Activated CD4-positive, alpha-beta T cell treated with anti-CD3 and anti-CD28 coated beads, Interleukin-2, amount 10 ng/mL, durations not matched to agents 7 days and 5 days (primary cell): ENCODE results near the gene WDR55. TPM values are rescaled to one million over a fixed set of nuclear protein-coding genes. Genes with fewer than 3 reads are reported as not detected.
"Not testable (repeated sequence)": the region's sequence is repeated elsewhere in the genome, so short reads cannot be mapped to it uniquely, and the experiment has no call there.

ENCODE experiments used
- CTCF ChIA-PET: fragments of 350-600 bp; sonication (Branson Sonifier 250); formaldehyde crosslinking; loops from one replicate; lab custom pipeline; 2021; ENCODE audit warnings: antibody characterized with exemption; lab: Charles Lee
- POLR2A ChIA-PET: fragments of 350-600 bp; sonication (Branson Sonifier 250); formaldehyde crosslinking; loops from one replicate; lab custom pipeline; 2021; ENCODE audit warnings: antibody characterized with exemption; lab: Charles Lee
- DNase-seq: peaks from one replicate; pipeline ENCODE4 v3.0.0-alpha.2; 2020
- H3K27ac Mint-ChIP-seq: one replicate; pipeline ENCODE4 v1.8.0; 2021; ENCODE audit warnings: mild to moderate bottlenecking, moderate library complexity, mixed read lengths
- H3K27me3 Mint-ChIP-seq: one replicate; pipeline ENCODE4 v1.8.0; 2021; ENCODE audit warnings: mixed read lengths
- H3K36me3 Mint-ChIP-seq: one replicate; pipeline ENCODE4 v1.8.0; 2021; ENCODE audit warnings: low read depth, mixed read lengths
- H3K4me1 Mint-ChIP-seq: one replicate; pipeline ENCODE4 v1.8.0; 2021; ENCODE audit warnings: mixed read lengths
- H3K4me3 Mint-ChIP-seq: one replicate; pipeline ENCODE4 v1.8.0; 2021; ENCODE audit warnings: mild to moderate bottlenecking, moderate library complexity, mixed read lengths
- H3K9me3 Mint-ChIP-seq: one replicate; pipeline ENCODE4 v1.8.0; 2021; ENCODE audit warnings: mixed read lengths
- total RNA-seq, 2 experiments: library from RNA; stranded (reverse); gene quantifications; one replicate each; pipeline ENCODE4 v1.2.3, GENCODE V29; 2021

The WDR55 gene
- total RNA-seq, 2 experiments from 2014 or later = 33.7 to 37.1 TPM

DNA sequence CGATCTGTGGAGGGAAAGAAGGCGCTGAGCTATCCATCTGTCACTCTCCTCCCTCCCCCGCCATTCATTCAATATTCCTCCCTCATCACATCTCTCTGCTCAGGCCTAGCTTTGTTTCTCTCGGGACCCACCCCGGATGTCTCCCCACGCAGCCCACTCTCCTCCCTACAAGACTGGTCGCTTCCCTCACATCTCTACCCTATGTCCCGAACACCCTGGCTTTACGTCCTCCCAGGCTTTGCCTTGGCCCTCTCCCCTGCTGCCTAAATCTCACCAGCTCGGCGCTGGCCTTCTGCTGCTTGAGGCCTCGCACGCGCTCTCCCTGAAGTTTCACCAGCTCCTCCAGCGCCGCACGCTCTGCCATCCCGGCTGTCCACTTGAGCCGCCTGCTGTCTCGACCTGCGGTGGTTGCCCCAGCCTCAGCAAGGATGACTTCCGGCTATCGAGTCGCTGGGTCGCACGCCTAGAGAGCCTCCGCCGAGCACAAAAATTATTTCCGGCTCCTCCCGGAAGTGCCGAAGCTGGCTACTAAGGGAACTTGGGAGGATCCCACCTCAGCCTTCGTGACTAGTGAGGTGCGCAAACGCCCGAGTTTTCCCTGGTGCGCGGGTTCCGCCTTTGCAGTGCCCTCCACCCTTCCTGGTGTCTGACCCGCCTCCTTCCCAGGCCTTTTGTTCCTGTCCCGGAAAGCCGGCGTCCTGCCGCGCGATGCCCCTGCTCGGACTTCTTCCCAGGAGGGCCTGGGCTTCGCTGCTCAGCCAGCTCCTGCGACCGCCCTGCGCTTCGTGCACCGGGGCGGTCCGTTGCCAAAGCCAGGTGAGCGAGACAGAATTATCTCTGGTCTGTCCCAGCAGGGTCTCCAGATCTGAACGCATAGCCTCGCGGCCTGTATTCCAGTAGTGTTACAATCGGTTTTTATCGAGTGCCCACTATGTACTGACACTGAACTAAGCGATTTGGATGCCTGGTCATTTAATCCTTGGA lies 26.5 kb downstream of the WDR55 start, which contains the start of the genes HARS1 and HARS2:
Gene HARS1, minus strand, starts transcription at position 430 of the 984 bp plus-strand sequence. Its CDS starts 66 bp downstream, at position 364.
Gene HARS2, plus strand, starts transcription at position 515 of the 984 bp plus-strand sequence. Its CDS starts 194 bp downstream, at position 709.
- Mint-ChIP-seq H3K4me1 (peaks cover 44% of the 10 kb centered on the region), H3K27ac (peak within 1 kb of the TSS; percentile 97), H3K36me3 (peaks cover 56% of the 10 kb centered on the region), H3K27me3 (no peaks in the 10 kb centered on the region), H3K4me3 (peak within 1 kb of the TSS; percentile 99), H3K9me3 (no peaks in the 10 kb centered on the region)
- peak; percentile 87 for DNase-seq
- ChIA-PET POLR2A (interaction anchor here (0.5 to 1.1 kb wide), 4 partner anchors 9 to 44 kb away, joined by 3 read pairs; partner anchors contain the start of genes IK and NDUFA2), CTCF (interaction anchor here (0.7 to 3.3 kb wide), 10 partner anchors 9 to 162 kb away, joined by 3 to 14 read pairs (median 3); partner anchors contain the start of genes IK, NDUFA2 and ZMAT2)

DNA sequence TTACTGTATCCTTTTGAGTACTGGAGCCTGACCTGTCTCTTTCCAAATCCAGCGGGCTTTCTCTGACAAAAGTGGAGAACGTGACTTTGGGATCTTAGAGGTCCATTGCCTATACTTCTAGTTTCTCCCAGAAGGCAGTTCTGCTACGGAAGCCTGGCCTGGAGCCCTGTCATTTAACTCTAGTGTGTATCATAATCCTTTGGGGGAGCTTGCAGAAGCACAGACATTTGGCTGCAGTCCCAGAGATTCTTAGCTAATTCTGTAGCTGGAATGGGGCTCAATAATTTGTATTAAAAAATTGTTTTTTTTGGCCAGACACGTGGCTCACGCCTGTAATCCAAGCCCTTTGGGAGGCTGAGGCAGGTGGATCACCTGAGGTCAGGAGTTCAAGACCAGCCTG lies 29.6 kb downstream of the WDR55 start:
- no peak overlapping the region for H3K4me3 Mint-ChIP-seq
- no peak for DNase-seq
- H3K36me3 Mint-ChIP-seq = peaks cover 68% of the 10 kb centered on the region
- ChIA-PET CTCF (interaction anchor here (0.9 to 1.2 kb wide), 2 partner anchors 17 to 348 kb away, joined by 3 to 4 read pairs; partner anchors contain the start of gene HBEGF), POLR2A (no interaction called here)
- H3K27ac Mint-ChIP-seq = no peak overlapping the region
- peaks cover 41% of the 10 kb centered on the region for H3K4me1 Mint-ChIP-seq
- no peaks in the 10 kb centered on the region for H3K27me3 Mint-ChIP-seq
- no peaks in the 10 kb centered on the region for H3K9me3 Mint-ChIP-seq

DNA sequence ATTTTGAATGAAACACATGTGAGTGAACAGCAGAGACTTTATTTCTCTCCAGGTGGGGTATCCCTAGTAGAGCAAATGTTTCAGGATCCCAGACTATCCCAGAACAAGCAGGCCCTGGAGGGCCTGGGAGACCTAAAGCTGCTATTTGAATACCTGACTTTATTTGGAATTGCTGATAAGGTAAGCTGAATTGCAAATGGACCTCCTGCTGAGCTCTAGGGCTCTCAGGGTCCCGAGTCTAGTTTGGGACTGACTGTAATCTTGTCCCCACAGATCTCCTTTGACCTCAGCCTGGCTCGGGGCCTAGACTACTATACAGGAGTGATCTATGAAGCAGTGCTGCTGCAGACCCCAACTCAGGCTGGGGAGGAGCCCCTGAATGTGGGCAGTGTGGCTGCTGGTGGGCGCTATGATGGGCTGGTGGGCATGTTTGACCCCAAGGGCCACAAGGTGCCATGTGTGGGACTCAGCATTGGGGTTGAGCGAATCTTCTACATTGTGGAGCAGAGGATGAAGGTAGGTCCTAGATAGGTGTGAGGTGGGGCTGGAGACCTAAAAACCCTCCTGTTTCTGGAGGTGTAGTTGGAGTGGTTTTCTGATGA lies 32.3 kb downstream of the WDR55 start:
- POLR2A ChIA-PET = no interaction called here
- CTCF ChIA-PET = interaction anchor here (1.5 to 1.7 kb wide), 2 partner anchors 10 to 351 kb away, joined by 4 read pairs; no protein-coding TSS in a partner anchor
- Mint-ChIP-seq H3K4me3 (no peak overlapping the region), H3K27ac (peak overlapping the region; percentile 19), H3K27me3 (no peaks in the 10 kb centered on the region), H3K9me3 (no peaks in the 10 kb centered on the region), H3K36me3 (peaks cover 69% of the 10 kb centered on the region), H3K4me1 (peaks cover 41% of the 10 kb centered on the region)
- no peak for DNase-seq

DNA sequence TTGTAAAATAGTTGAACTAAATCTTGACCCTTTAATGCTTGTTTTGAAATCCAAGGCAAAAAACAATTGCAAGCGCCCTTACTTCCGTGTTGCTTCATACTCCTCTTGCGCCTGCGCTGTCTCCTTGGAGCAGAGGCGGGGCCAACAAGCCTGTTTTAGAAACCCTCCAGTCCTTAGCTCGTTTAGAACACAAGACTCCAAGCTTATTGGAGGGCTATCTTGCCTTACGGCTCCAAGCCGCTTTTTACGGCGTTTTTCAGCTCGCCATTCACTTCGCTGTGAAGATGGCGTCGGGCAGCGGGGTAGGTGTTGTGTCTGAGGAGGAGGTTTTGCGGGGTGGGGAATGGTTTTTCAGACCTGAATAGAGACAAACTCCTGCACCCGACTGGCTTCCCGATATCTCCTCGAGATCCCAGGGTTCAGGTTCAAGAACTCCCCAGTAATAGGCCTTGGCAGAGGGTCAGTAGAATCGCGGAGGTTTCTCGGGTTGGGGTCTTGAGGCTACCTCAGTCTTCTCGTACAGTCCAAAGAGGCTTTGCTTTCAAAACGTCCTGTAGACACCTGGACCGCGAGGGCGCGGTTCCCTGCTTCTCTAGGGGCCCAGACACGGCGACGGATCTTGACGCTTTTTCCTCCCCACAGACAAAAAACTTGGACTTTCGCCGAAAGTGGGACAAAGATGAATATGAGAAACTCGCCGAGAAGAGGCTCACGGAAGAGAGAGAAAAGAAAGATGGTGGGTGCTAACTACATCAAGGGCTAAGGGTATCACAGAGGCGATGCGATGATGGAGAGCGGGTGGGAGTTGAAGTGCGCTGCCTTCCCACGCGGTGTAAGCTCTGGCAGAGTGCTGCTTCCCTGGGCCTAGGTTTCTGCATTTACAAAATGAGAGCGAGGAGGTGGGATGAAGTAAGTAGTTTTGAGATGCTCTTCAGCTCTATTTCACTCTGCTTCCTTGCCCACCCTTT lies 35.8 kb downstream of the WDR55 start, which contains the start of gene ZMAT2:
Gene ZMAT2, plus strand, starts transcription at position 271 of the 968 bp plus-strand sequence. Its CDS starts 14 bp downstream, at position 285.
- H3K9me3 Mint-ChIP-seq = no peaks in the 10 kb centered on the region
- H3K27ac Mint-ChIP-seq = peak within 1 kb of the TSS; percentile 94
- H3K27me3 Mint-ChIP-seq = no peaks in the 10 kb centered on the region
- ChIA-PET CTCF (interaction anchor here (0.5 to 1.3 kb wide), 5 partner anchors 10 to 1052 kb away, joined by 3 to 6 read pairs (median 3); partner anchors contain the start of genes CXXC5 and HARS1), POLR2A (interaction anchor here (0.6 kb wide), 1 partner anchor 7 kb away, joined by 4 read pairs; no protein-coding TSS in a partner anchor)
- DNase-seq = peak; percentile 97
- H3K4me3 Mint-ChIP-seq = peak within 1 kb of the TSS; percentile 97
- peaks cover 28% of the 10 kb centered on the region for H3K4me1 Mint-ChIP-seq
- peaks cover 75% of the 10 kb centered on the region for H3K36me3 Mint-ChIP-seq

DNA sequence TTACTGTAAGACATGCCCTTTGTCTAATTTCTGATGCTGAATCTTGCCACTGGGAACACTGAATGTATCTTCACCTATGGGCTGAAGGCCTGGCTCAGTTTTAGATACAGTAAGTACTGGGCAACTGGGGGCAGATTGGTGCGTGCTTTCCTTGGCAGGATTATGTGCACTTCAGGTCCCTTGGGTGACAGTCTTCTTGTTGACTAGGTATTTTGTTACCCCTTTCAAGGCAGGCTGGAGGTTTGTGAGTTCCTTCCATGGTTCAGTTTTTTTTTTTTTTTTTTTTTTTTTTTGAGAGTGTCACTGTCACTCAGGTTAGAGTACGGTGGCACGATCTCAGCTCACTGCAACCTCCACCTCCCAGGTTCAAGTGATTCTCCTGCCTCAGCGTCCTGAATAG lies 43.1 kb downstream of the WDR55 start:
- no peaks in the 10 kb centered on the region for H3K27me3 Mint-ChIP-seq
- ChIA-PET POLR2A (interaction anchor here (0.6 kb wide), 1 partner anchor 305 kb away, joined by 3 read pairs; no protein-coding TSS in a partner anchor), CTCF (interaction anchor here (1.4 to 1.7 kb wide), 3 partner anchors 11 to 13 kb away, joined by 3 to 4 read pairs (median 3); no protein-coding TSS in a partner anchor)
- H3K9me3 Mint-ChIP-seq = no peaks in the 10 kb centered on the region
- no peak overlapping the region for H3K4me3 Mint-ChIP-seq
- DNase-seq = no peak
- peaks cover 28% of the 10 kb centered on the region for H3K36me3 Mint-ChIP-seq
- H3K27ac Mint-ChIP-seq = no peak overlapping the region
- peaks cover 21% of the 10 kb centered on the region for H3K4me1 Mint-ChIP-seq

DNA sequence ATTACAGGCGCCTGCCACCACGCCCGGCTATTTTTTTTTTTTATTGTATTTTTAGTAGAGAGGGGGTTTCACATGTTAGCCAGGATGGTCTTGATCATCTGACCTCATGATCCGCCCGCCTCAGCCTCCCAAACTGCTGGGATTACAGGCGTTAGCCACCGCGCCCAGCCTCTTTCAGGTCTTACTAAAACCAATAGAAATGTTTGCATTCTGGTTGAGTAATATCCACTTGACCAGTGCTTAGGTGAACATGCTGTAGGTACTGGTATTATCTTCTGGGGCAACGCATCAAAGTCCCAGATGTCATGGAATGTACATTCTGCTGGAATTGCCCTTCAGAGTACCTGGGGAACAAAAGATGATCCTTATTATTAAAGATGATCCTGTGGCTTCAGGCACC lies 44.1 kb downstream of the WDR55 start:
- H3K27ac Mint-ChIP-seq, H3K4me3 Mint-ChIP-seq: not testable (repeated sequence)
- CTCF ChIA-PET = interaction anchor here (0.7 to 1.5 kb wide), 3 partner anchors 10 to 14 kb away, joined by 3 read pairs; no protein-coding TSS in a partner anchor

DNA sequence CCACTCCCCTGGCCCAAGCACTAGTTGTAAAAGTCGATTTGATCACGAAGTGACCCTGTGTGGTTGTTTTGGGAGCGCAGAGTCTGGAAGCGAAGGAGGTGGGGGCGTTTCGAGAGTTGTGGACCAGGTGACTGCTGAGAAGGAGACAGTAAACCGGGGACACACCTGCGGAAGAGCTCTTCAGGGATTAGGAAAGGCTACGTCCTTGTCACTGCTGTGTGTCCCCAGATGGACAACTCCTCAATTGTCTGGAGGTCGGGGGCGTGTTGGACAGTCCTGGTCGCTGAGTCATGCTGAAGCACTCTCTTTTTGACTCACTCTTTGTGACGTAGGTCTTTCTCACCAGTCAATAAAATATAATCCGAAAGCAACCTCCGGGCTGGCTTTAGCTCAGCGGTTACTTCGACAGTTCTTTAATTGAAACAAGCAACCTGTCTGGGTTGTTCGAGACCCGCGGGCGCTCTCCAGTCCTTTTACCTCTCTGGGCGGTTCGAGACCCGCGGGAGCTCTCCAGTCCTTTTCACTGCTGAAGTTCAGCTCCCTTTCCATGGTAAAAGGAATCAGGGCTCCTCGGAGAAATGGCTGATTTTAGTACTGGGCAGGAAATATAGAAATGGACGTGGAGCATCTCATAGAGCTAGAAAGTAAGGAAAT lies 46.3 kb downstream of the WDR55 start:
- CTCF ChIA-PET = interaction anchor here (0.7 to 1.9 kb wide), 11 partner anchors 9 to 466 kb away, joined by 3 to 6 read pairs (median 3); partner anchors contain the start of genes HARS1, HARS2, IK and NDUFA2
- H3K9me3 Mint-ChIP-seq = no peaks in the 10 kb centered on the region
- H3K4me3 Mint-ChIP-seq = peak overlapping the region; percentile 92

More for the DNA sequence above, 44.1 kb downstream of the WDR55 start:
- H3K27me3 Mint-ChIP-seq, POLR2A ChIA-PET, H3K9me3 Mint-ChIP-seq, DNase-seq: not testable (repeated sequence)
- H3K4me1 Mint-ChIP-seq = peaks cover 26% of the 10 kb centered on the region
- H3K36me3 Mint-ChIP-seq = peaks cover 20% of the 10 kb centered on the region

DNA sequence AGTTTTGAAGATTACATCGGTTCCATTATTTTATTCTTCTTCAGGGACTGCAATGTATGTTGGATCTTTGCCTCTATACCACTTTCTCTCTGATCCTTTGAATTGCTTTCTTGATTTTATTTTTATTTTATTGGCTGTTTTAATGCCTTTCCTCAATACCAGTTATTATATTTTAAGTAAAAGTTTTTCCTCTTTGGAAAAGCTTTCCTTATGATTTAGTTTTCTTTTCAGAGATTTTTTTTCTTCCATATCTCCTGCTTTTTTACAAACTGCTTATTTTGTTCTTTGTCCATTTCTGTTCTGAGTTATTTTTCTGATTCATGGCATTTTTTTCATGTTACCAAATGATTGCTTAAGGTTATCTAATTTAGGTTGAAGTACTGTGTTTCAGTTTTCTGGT lies 47.1 kb downstream of the WDR55 start:
- POLR2A ChIA-PET = interaction anchor here (0.7 to 0.9 kb wide), 2 partner anchors 21 to 26 kb away, joined by 3 read pairs; partner anchors contain the start of genes HARS1 and HARS2
- Mint-ChIP-seq H3K27me3 (peaks cover 3% of the 10 kb centered on the region), H3K4me3 (peak overlapping the region; percentile 92), H3K27ac (no peak overlapping the region), H3K36me3 (no peaks in the 10 kb centered on the region), H3K9me3 (no peaks in the 10 kb centered on the region), H3K4me1 (peaks cover 26% of the 10 kb centered on the region)
- no peak for DNase-seq
- CTCF ChIA-PET = interaction anchor here (0.7 to 1.2 kb wide), 6 partner anchors 10 to 467 kb away, joined by 3 to 4 read pairs (median 3); partner anchors contain the start of genes IK, NDUFA2 and ZMAT2

More for the DNA sequence above, 46.3 kb downstream of the WDR55 start:
- POLR2A ChIA-PET = interaction anchor here (0.7 to 0.9 kb wide), 2 partner anchors 20 to 25 kb away, joined by 3 read pairs; partner anchors contain the start of genes HARS1 and HARS2
- Mint-ChIP-seq H3K36me3 (peaks cover 5% of the 10 kb centered on the region), H3K27ac (peak overlapping the region; percentile 97), H3K4me1 (peaks cover 26% of the 10 kb centered on the region), H3K27me3 (peaks cover 3% of the 10 kb centered on the region)
- peak; percentile 88 for DNase-seq

DNA sequence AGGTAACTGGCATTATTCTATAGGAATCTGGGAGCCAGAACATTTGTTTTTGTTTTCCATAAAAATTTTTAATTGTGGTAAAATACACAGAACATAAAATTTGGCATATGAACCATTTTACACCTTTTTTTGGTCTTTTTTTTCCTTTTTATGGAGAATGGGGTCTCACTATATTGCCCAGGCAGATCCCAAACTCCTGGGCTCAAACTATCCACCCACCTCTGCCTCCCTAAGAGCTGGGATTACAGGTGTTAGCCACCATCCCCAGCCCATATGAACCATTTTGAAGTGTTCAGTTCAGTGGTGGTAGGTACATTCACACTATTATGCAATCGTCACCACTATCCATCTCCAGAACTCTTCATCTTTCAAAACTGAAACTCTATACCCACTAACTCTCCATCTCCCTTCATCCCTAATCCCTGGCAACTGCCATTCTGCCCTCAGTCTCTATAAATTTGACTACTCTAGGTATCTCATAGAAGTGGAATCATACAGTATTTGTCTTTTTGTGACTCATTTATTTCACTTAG lies 48.9 kb downstream of the WDR55 start:
- Mint-ChIP-seq H3K27me3 (peaks cover 3% of the 10 kb centered on the region), H3K9me3 (no peaks in the 10 kb centered on the region), H3K36me3 (no peaks in the 10 kb centered on the region), H3K4me1 (peaks cover 26% of the 10 kb centered on the region), H3K27ac (no peak overlapping the region), H3K4me3 (no peak overlapping the region)
- ChIA-PET CTCF (no interaction called here), POLR2A (no interaction called here)
- DNase-seq = no peak

DNA sequence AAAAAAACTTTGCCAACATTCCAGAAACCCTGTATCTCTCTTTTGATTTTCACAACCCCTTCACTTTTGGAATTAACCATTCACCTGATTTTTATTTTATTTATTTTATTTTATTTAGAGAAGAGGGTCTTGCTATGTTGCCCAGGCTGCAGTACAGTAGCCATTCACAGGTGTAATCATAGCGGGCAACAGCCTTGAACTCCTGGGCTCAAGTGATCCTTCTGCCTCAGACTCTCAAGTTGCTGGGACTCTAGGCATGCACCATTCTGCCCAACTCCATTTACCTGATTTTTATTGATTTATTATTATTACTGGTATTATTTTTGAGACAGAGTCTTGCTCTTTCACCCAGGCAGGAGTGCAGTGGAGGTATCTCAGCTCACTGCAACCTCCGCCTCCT lies 51.5 kb downstream of the WDR55 start:
- H3K27me3 Mint-ChIP-seq, H3K9me3 Mint-ChIP-seq, DNase-seq, POLR2A ChIA-PET, H3K4me3 Mint-ChIP-seq, H3K36me3 Mint-ChIP-seq, H3K27ac Mint-ChIP-seq, CTCF ChIA-PET: not testable (repeated sequence)
- peaks cover 17% of the 10 kb centered on the region for H3K4me1 Mint-ChIP-seq
